ENCODE data around the gene STAT5B.

The STAT5B gene

GRCh38 chr17:42174126-42174783 lies 101.9 kb downstream of the STAT5B start:
- no peak for DNase-seq

- DNase-seq, result no peak
These were observed 104.4 kb downstream of the STAT5B start for GRCh38 chr17:42171831-42172230.

GRCh38 chr17:42169351-42169750 lies 106.8 kb downstream of the STAT5B start:
- DNase-seq, result no peak

- DNase-seq, result no peak
These were observed 108.4 kb downstream of the STAT5B start for GRCh38 chr17:42167807-42168206.

- no peak for DNase-seq
These were observed 109.9 kb downstream of the STAT5B start for GRCh38 chr17:42166196-42166763.

GRCh38 chr17:42165751-42166150 lies 110.4 kb downstream of the STAT5B start:
- DNase-seq, result no peak

GRCh38 chr17:42163696-42164407 lies 112.3 kb downstream of the STAT5B start:
- DNase-seq, result no peak

GRCh38 chr17:42163113-42163512 lies 113.1 kb downstream of the STAT5B start:
- DNase-seq, result no peak

- DNase-seq, result no peak
These were observed 115.7 kb downstream of the STAT5B start for GRCh38 chr17:42160531-42160910.

GRCh38 chr17:42159796-42160530 lies 116.2 kb downstream of the STAT5B start:
- no peak for DNase-seq

- no peak for DNase-seq
These were observed 120.6 kb downstream of the STAT5B start for GRCh38 chr17:42155614-42156045.

GRCh38 chr17:42153919-42154742 lies 122.1 kb downstream of the STAT5B start:
- no peak for DNase-seq

All from hippocampal formation (tissue), 2 donors.